B cell (primary cell): ENCODE measurements around the gene SLC2A2. TPM values are rescaled to one million over a fixed set of nuclear protein-coding genes. Genes with fewer than 3 reads are reported as not detected.

Experiments
- ATAC-seq: fragments of 200-7000 bp; cut with Tn5 transposase; one replicate; pipeline ENCODE4 v1.10.0; 2021; ENCODE audit warnings: low read depth, mild to moderate bottlenecking, moderate number of reproducible peaks, moderate library complexity
- CTCF ChIA-PET: fragments of 350-600 bp; sonication (Branson Sonifier 250); formaldehyde crosslinking; loops from one replicate; lab custom pipeline; 2021; ENCODE audit warnings: antibody characterized with exemption, inconsistent platforms; lab: Charles Lee
- POLR2A ChIA-PET: fragments of 350-600 bp; sonication (Branson Sonifier 250); formaldehyde crosslinking; loops from one replicate; lab custom pipeline; 2021; ENCODE audit warnings: antibody characterized with exemption; lab: Charles Lee
- DNase-seq: peaks from one replicate; pipeline ENCODE4 v3.0.0; 2013
- H2AFZ ChIP-seq: 2 replicates; pipeline ENCODE4 v1.6.1; 2012; ENCODE audit warnings: mild to moderate bottlenecking, low read depth, low read length; ENCODE audit not compliant: insufficient read depth, poor library complexity, severe bottlenecking
- H3K27ac ChIP-seq, 2 donors: 1 replicate in 1 of 2; 2 replicates in 1 of 2; pipeline ENCODE4 v1.5.1; 2012 to 2013; ENCODE audit warnings: low read length in 2 of 2, mild to moderate bottlenecking in 2 of 2, moderate library complexity in 1 of 2
- H3K27me3 ChIP-seq, 4 experiments: fragments of 200-600 bp in 1 of 4; sonication (generic) in 1 of 4; replicated peaks in 1 of 4; 1 replicate in 2 of 4; 2 replicates in 2 of 4; pipeline versions ENCODE4 v1.6.1 to v1.7.0; 2013 to 2016; ENCODE audit warnings: low read length in 3 of 4, mild to moderate bottlenecking in 2 of 4, mixed read lengths in 1 of 4, moderate library complexity in 1 of 4; ENCODE audit not compliant: insufficient read depth in 4 of 4, control insufficient read depth in 3 of 4; ENCODE audit errors: control extremely low read depth in 1 of 4
- H3K36me3 ChIP-seq, 2 experiments: replicated peaks in 1 of 2; 1 replicate in 1 of 2; 2 replicates in 1 of 2; pipeline versions ENCODE4 v1.6.1 to v1.7.1; 2013; ENCODE audit warnings: low read length in 1 of 2; ENCODE audit not compliant: insufficient read depth in 2 of 2, control insufficient read depth in 1 of 2; ENCODE audit errors: control extremely low read depth in 1 of 2, extremely low read depth in 1 of 2
- H3K4me1 ChIP-seq, 2 donors: fragments of 200-600 bp in 1 of 2; sonication (generic) in 1 of 2; 1 replicate in 1 of 2; 2 replicates in 1 of 2; pipeline versions ENCODE4 v1.5.1 to v1.6.1; 2013 to 2017; ENCODE audit warnings: low read length in 2 of 2; ENCODE audit not compliant: control insufficient read depth in 2 of 2, insufficient read depth in 2 of 2
- H3K4me2 ChIP-seq: replicated peaks from 2 replicates; pipeline ENCODE3; 2012; ENCODE audit warnings: mild to moderate bottlenecking, low read depth, low read length; ENCODE audit not compliant: poor library complexity, severe bottlenecking
- H3K4me3 ChIP-seq, 5 experiments: fragments of 200-600 bp in 1 of 5; sonication (generic) in 1 of 5; 1 replicate in 3 of 5; 2 replicates in 2 of 5; pipeline versions ENCODE4 v1.5.1 to v1.7.0; 2011 to 2016; ENCODE audit warnings: low read length in 4 of 5, mild to moderate bottlenecking in 4 of 5, low read depth in 2 of 5, control low read depth in 1 of 5, moderate library complexity in 1 of 5; ENCODE audit not compliant: insufficient read depth in 1 of 5; ENCODE audit errors: control extremely low read depth in 1 of 5, extremely low read depth in 1 of 5
- H3K79me2 ChIP-seq: fragments of 200-600 bp; sonication (generic); one replicate; pipeline ENCODE4 v1.6.0; 2016; ENCODE audit warnings: low read length; ENCODE audit not compliant: control insufficient read depth, insufficient read depth
- H3K9ac ChIP-seq: fragments of 200-600 bp; sonication (generic); 2 replicates; pipeline ENCODE4 v1.6.1; 2017; ENCODE audit warnings: mild to moderate bottlenecking, low read length, moderate library complexity
- H3K9me3 ChIP-seq, 3 donors: one replicate each; pipeline versions ENCODE4 v1.6.1 to v1.7.1; 2013; ENCODE audit warnings: low read length in 2 of 3; ENCODE audit not compliant: control insufficient read depth in 2 of 3, insufficient read depth in 1 of 3; ENCODE audit errors: control extremely low read depth in 1 of 3
- H4K20me1 ChIP-seq: 2 replicates; pipeline ENCODE4 v1.6.0; 2012; ENCODE audit warnings: mild to moderate bottlenecking, low read length; ENCODE audit not compliant: insufficient read depth, control insufficient read depth, poor library complexity, severe bottlenecking
- H3K27ac Mint-ChIP-seq: one replicate; pipeline ENCODE4 v1.8.0; 2021; ENCODE audit warnings: mixed read lengths
- H3K27me3 Mint-ChIP-seq: one replicate; pipeline ENCODE4 v1.8.0; 2021; ENCODE audit warnings: mixed read lengths
- H3K4me1 Mint-ChIP-seq: one replicate; pipeline ENCODE4 v1.8.0; 2021; ENCODE audit warnings: mixed read lengths
- H3K4me3 Mint-ChIP-seq: one replicate; pipeline ENCODE4 v1.8.0; 2021; ENCODE audit warnings: mixed read lengths
- H3K9me3 Mint-ChIP-seq: one replicate; pipeline ENCODE4 v1.8.0; 2022; ENCODE audit warnings: mixed read lengths; ENCODE audit not compliant: insufficient read depth
- EZH2 ChIP-seq: IDR thresholded peaks from 2 replicates; pipeline ENCODE4 v1.6.1; 2012; ENCODE audit warnings: borderline replicate concordance, low read depth, mild to moderate bottlenecking, moderate library complexity, low read length; ENCODE audit not compliant: insufficient read depth, poor library complexity, severe bottlenecking
- WGBS: methylation state at CpG from one replicate; pipeline ENCODE4 v1.1.5; 2013; ENCODE audit warnings: missing lambda C conversion rate; ENCODE audit not compliant: insufficient coverage; 5-methylcytosine and 5-hydroxymethylcytosine counted together
- intact Hi-C: fragments of 100-400 bp; cut with micrococcal nuclease; formaldehyde crosslinking; loops from one replicate; pipeline ENCODE4 v1.10.0; 2022
- polyA minus RNA-seq: library from RNA; depleted of rRNA, polyadenylated mRNA; stranded (reverse); fragments of >200 nt; gene quantifications from 2 replicates; pipeline ENCODE4 v1.2.3, GENCODE V29; 2012
- polyA plus RNA-seq: library from polyadenylated mRNA; depleted of rRNA; stranded (reverse); fragments of >200 nt; gene quantifications from 2 replicates; pipeline ENCODE4 v1.2.3, GENCODE V29; 2012
- total RNA-seq, 2 donors: library from RNA; stranded (reverse); fragments of 120-200 nt in 1 of 2; gene quantifications; 1 replicate in 1 of 2; 2 replicates in 1 of 2; pipeline versions ENCODE4 v1.2.3 to v1.2.4, GENCODE V29; 2013 to 2022
- TF ChIP-seq, protein P1 (sequence below): fragments of 200-600 bp; IDR thresholded peaks from one replicate; pipeline ENCODE4 v1.8.0; 2022; ENCODE audit warnings: antibody characterized with exemption, mild to moderate bottlenecking

Gene SLC2A2
- total RNA-seq (not detected in 2 replicates), polyA plus RNA-seq (not detected in 2 replicates), polyA minus RNA-seq (not detected in 2 replicates)
- not detected for total RNA-seq (2013)

DNA sequence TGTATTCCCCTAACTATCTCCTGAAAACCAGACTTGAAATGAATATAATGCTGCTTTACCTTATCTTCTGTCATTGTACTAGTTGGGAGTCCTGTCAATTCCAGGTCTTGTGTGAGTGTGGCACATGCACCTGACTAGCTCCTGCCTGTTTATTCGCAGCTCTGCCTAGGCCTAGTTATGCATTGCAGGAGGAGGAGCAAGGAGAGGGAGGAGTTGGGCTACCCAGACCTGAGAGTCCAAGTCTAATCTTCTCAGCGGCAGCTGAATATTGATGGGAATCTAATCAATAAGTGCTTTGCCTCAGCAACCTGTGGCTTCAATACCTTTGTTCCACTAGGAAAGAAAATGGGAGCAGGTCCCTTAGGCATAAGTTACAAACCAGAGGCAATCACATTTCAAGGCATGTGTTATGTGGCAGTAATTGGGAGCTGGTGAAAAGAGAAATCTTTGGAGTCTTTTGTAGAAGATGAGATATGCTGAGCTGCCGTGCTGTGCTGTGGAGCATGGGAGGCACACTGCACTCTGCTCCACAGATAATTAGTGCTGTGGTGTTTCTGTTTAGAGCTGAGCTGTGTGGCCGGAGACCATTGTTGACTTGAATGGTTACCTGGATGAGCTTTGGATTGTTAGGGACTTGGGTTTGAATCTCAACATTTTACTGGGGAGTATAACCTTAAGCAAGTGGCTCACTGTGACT lies at the start of gene SLC2A2:
Gene SLC2A2, minus strand, starts transcription at position 124 of the 697 bp plus-strand sequence. Its CDS starts 50 bp downstream, at position 74.
- DNase-seq (no peak), ATAC-seq (no peak)
- intact Hi-C loops, result no loop called here
- 97% methylated on average over 4 of the region's 4 CpGs for WGBS
- no peaks in the 10 kb centered on the region for H3K9me3 ChIP-seq
- no peaks in the 10 kb centered on the region for H4K20me1 ChIP-seq
- ChIA-PET CTCF (no interaction called here), POLR2A (no interaction called here)
- H3K27ac Mint-ChIP-seq, result no peak within 1 kb of the TSS
- H3K79me2 ChIP-seq, result no peaks in the 10 kb centered on the region
- H3K27me3 ChIP-seq, result peaks cover 0 to 10% (median 3%) of the 10 kb centered on the region in 4 experiments
- H3K4me1 ChIP-seq, result no peaks in the 10 kb centered on the region
- no peaks in the 10 kb centered on the region for H3K9me3 Mint-ChIP-seq
- no peak within 1 kb of the TSS for H3K4me3 Mint-ChIP-seq
- no peak within 1 kb of the TSS for H3K4me3 ChIP-seq
- no peak for TF ChIP-seq EZH2
- TF ChIP-seq, protein P1, sequence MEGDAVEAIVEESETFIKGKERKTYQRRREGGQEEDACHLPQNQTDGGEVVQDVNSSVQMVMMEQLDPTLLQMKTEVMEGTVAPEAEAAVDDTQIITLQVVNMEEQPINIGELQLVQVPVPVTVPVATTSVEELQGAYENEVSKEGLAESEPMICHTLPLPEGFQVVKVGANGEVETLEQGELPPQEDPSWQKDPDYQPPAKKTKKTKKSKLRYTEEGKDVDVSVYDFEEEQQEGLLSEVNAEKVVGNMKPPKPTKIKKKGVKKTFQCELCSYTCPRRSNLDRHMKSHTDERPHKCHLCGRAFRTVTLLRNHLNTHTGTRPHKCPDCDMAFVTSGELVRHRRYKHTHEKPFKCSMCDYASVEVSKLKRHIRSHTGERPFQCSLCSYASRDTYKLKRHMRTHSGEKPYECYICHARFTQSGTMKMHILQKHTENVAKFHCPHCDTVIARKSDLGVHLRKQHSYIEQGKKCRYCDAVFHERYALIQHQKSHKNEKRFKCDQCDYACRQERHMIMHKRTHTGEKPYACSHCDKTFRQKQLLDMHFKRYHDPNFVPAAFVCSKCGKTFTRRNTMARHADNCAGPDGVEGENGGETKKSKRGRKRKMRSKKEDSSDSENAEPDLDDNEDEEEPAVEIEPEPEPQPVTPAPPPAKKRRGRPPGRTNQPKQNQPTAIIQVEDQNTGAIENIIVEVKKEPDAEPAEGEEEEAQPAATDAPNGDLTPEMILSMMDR, result no peak
- H3K9ac ChIP-seq, result no peak within 1 kb of the TSS
- H3K27ac ChIP-seq, result no peak within 1 kb of the TSS
- no peaks in the 10 kb centered on the region for H3K4me1 Mint-ChIP-seq
- H3K27me3 Mint-ChIP-seq, result peaks cover 17% of the 10 kb centered on the region
- no peak within 1 kb of the TSS for H2AFZ ChIP-seq
- no peak within 1 kb of the TSS for H3K4me2 ChIP-seq
- no peaks in the 10 kb centered on the region for H3K36me3 ChIP-seq

DNA sequence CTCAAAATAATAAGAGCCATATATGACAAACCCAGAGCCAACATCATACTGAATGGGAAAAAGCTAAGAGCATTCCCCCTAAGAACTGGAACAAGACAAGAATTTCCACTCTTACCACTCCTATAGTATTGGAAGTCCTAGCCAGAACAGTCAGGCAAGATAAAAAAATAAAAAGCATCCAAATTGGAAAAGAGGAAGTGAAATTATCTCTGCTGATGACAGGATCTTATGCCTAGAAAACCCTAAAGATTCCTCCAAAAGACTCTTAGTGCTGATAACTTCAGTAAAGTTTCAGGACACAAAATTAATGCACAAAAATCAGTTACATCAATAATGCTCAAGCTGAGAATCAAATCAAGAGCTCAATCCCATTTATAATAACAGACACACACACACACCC lies 45.9 kb upstream of the SLC2A2 start:
- no peak overlapping the region for H3K9ac ChIP-seq
- H3K9me3 ChIP-seq, result no peaks in the 10 kb centered on the region
- ChIA-PET CTCF (no interaction called here), POLR2A (no interaction called here)
- no peaks in the 10 kb centered on the region for H4K20me1 ChIP-seq
- no peaks in the 10 kb centered on the region for H3K9me3 Mint-ChIP-seq
- H3K27me3 Mint-ChIP-seq, result no peaks in the 10 kb centered on the region
- H2AFZ ChIP-seq, result no peak overlapping the region
- H3K36me3 ChIP-seq, result no peaks in the 10 kb centered on the region
- no peaks in the 10 kb centered on the region for H3K4me1 Mint-ChIP-seq
- no peaks in the 10 kb centered on the region for H3K4me1 ChIP-seq
- H3K27me3 ChIP-seq, result no peaks in the 10 kb centered on the region
- DNase-seq, result no peak
- no peak for ATAC-seq
- no peak overlapping the region for H3K27ac ChIP-seq
- no peak overlapping the region for H3K4me2 ChIP-seq
- H3K27ac Mint-ChIP-seq, result no peak overlapping the region
- no peak overlapping the region for H3K4me3 Mint-ChIP-seq
- intact Hi-C loops, result no loop called here
- no peaks in the 10 kb centered on the region for H3K79me2 ChIP-seq
- no peak for TF ChIP-seq EZH2
- TF ChIP-seq, protein P1, result no peak
- H3K4me3 ChIP-seq, result no peak overlapping the region
